Testis (tissue), 2 donors: Measurements from ENCODE around the gene GOLGA7B.

Experiments used
- CTCF ChIP-seq, 3 experiments: fragments of 450-650 bp in 2 of 3; fragments of 200-600 bp in 1 of 3; sonication (generic) in 1 of 3; IDR thresholded peaks; one replicate each; pipeline ENCODE4 v1.5.1; 2016 to 2019; ENCODE audit warnings: antibody characterized with exemption in 3 of 3, mild to moderate bottlenecking in 2 of 3, moderate library complexity in 1 of 3
- POLR2A ChIP-seq: fragments of 450-650 bp; IDR thresholded peaks from one replicate; pipeline ENCODE4 v1.6.1; 2017; ENCODE audit warnings: antibody characterized with exemption, mild to moderate bottlenecking, moderate library complexity

GRCh38 chr10:97823734-97824133, 25.9 kb upstream of the GOLGA7B start:
- TF ChIP-seq CTCF (IDR thresholded peaks at IDR 0.05) (no peak), POLR2A (no peak)
